ENCODE data around the gene PDXK. TPM values are rescaled to one million over a fixed set of nuclear protein-coding genes. Genes with fewer than 3 reads are reported as not detected.

Gene PDXK
- total RNA-seq, 4 donors from 2014 or later: 45.0 to 66.0 (median 57.4) TPM

DNA sequence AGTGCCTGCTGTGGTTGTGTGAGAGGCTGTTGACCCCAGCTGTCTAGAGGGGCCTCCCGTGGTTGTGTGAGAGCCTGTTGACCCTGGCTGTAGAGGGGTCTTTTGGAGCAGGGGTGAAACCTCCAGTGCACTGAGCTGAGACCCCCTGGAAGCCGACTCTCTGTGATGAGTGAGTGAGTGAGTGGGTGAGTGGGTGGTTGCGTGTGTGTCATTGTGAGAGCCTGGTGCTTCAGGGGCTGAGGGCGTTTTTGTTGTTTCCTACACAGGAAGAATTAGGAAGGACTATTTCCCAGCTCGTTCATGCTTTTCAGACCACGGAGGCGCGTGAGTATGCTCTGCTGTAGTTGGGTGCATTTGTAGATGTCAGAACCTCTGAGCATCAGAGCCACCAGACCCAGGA, 73.5 kb downstream of the PDXK start:
- Histone ChIP-seq H3K36me3 (peaks cover 60% of the 10 kb centered on the region), H3K27me3 (no peaks in the 10 kb centered on the region), H3K4me1 (peaks cover 21% of the 10 kb centered on the region), H3K9me3 (no peaks in the 10 kb centered on the region), H3K27ac (no peak overlapping the region), H3K4me3 (no peak overlapping the region)
- TF ChIP-seq, protein P1, sequence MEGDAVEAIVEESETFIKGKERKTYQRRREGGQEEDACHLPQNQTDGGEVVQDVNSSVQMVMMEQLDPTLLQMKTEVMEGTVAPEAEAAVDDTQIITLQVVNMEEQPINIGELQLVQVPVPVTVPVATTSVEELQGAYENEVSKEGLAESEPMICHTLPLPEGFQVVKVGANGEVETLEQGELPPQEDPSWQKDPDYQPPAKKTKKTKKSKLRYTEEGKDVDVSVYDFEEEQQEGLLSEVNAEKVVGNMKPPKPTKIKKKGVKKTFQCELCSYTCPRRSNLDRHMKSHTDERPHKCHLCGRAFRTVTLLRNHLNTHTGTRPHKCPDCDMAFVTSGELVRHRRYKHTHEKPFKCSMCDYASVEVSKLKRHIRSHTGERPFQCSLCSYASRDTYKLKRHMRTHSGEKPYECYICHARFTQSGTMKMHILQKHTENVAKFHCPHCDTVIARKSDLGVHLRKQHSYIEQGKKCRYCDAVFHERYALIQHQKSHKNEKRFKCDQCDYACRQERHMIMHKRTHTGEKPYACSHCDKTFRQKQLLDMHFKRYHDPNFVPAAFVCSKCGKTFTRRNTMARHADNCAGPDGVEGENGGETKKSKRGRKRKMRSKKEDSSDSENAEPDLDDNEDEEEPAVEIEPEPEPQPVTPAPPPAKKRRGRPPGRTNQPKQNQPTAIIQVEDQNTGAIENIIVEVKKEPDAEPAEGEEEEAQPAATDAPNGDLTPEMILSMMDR (IDR thresholded peaks at IDR 0.05): no peak
- TF ChIP-seq POLR2AphosphoS5 (IDR thresholded peaks at IDR 0.05) (no peak), EP300 (IDR thresholded peaks at IDR 0.05) (no peak), POLR2A (IDR thresholded peaks at IDR 0.05) (no peak)
- WGBS: 93% methylated on average over 8 of the region's 8 CpGs
- DNase-seq (ENCODE audit: low spot score in 2 of 2): no peak

DNA sequence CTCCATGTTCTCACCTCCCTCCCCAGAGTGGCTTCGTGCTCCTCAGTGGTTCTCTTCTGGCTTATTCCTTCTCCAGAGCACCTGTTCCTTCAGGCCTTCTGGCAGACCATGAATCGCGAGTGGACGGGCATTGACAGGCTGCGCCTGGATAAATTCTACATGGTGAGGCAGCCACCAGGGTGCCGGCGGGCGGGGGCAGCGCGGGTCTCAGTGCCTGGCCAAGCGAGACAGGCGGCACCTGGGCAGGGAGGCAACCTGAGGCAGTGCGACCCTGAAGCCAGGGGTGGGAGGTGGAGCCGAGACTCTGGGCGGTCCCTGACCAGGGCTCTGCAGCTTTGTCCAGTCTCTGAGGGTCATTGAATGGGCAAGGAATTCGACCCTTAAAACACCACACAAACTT, 74.3 kb downstream of the PDXK start:
- no peak overlapping the region for H3K4me3 ChIP-seq
- WGBS: 97% methylated on average over 16 of the region's 16 CpGs
- H3K27me3 ChIP-seq: no peaks in the 10 kb centered on the region
- peaks cover 68% of the 10 kb centered on the region for H3K36me3 ChIP-seq
- no peak for TF ChIP-seq POLR2AphosphoS5 (IDR thresholded peaks at IDR 0.05)
- TF ChIP-seq, protein P1 (IDR thresholded peaks at IDR 0.05): no peak
- TF ChIP-seq EP300 (IDR thresholded peaks at IDR 0.05): no peak
- TF ChIP-seq POLR2A (IDR thresholded peaks at IDR 0.05): no peak
- H3K27ac ChIP-seq: no peak overlapping the region
- H3K9me3 ChIP-seq: no peaks in the 10 kb centered on the region
- peaks cover 21% of the 10 kb centered on the region for H3K4me1 ChIP-seq
- no peak for DNase-seq (ENCODE audit: low spot score in 2 of 2)

DNA sequence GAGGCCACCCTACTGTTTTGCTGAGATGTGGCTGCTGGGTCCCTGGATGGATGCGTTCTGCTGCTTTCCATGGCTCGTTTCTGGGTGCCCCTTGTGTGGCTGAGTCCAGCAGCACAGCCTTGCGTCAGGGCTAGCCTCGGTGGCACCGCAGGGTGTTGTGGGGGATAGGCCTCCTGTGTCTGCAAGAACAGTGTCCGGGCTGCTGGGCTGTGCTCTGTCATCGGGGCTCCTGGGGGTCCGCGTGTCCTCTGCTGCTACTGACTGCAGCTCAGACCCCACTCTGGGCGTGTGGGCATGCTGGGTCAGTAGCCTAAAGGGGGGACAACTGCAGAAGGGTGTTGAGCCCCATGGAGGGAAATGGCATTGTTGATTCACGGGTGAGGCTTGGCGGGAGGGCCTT, 75.4 kb downstream of the PDXK start:
- TF ChIP-seq, protein P1 (IDR thresholded peaks at IDR 0.05): no peak
- TF ChIP-seq POLR2A (IDR thresholded peaks at IDR 0.05) (no peak), EP300 (IDR thresholded peaks at IDR 0.05) (no peak), POLR2AphosphoS5 (IDR thresholded peaks at IDR 0.05) (no peak)
- H3K27me3 ChIP-seq: no peaks in the 10 kb centered on the region
- H3K27ac ChIP-seq: no peak overlapping the region
- H3K4me1 ChIP-seq: peaks cover 15% of the 10 kb centered on the region
- peaks cover 79% of the 10 kb centered on the region for H3K36me3 ChIP-seq
- WGBS: 86% methylated on average over 4 of the region's 12 CpGs
- H3K9me3 ChIP-seq: no peaks in the 10 kb centered on the region
- no peak for DNase-seq (ENCODE audit: low spot score in 2 of 2)
- no peak overlapping the region for H3K4me3 ChIP-seq

DNA sequence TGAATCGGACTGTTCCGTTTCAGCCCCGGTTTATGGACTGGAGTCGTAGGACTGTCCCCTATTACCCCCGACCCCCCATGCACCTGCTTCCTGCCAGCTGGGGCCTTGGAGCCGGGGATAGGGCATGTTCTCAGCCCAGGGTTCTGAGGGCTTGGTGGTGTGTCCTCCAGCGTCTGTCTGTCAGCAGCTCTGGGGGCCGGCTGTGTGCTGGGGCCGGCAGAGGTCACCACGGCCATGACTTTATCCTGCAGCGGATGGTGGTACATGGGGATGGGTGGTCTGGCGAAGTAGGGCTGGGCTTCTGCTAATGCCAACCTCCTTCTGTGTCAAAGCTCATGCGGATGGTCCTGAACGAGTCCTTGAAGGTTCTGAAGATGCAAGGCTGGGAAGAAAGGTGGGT, 75.9 kb downstream of the PDXK start:
- WGBS: 86% methylated on average over 6 of the region's 14 CpGs
- Histone ChIP-seq H3K9me3 (no peaks in the 10 kb centered on the region), H3K4me1 (peaks cover 13% of the 10 kb centered on the region), H3K27me3 (no peaks in the 10 kb centered on the region), H3K36me3 (peaks cover 84% of the 10 kb centered on the region), H3K4me3 (no peak overlapping the region), H3K27ac (no peak overlapping the region)
- TF ChIP-seq, protein P1 (IDR thresholded peaks at IDR 0.05): no peak
- TF ChIP-seq POLR2A (IDR thresholded peaks at IDR 0.05) (no peak), POLR2AphosphoS5 (IDR thresholded peaks at IDR 0.05) (no peak), EP300 (IDR thresholded peaks at IDR 0.05) (no peak)
- no peak for DNase-seq (ENCODE audit: low spot score in 2 of 2)

DNA sequence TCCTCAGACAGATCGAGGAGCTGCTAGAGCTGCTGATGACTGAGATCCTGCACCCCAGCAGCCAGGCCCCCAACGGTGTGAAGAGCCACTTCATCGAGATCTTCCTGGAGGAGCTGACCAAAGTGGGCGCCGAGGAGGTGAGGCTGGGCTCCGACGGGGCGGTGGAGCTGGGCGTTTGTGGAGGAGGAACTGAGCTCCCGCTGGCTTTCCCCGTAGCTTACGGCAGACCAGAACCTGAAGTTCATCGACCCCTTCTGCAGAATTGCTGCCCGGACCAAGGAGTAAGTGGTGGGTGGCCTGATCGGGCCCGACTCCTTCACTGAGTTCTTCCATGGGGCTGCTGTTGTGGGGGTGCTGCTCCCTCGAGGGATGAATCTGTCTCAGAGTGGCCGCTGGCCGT, 78.5 kb downstream of the PDXK start:
- WGBS: 100% methylated on average over 3 of the region's 19 CpGs
- Histone ChIP-seq H3K4me3 (no peak overlapping the region), H3K27me3 (no peaks in the 10 kb centered on the region), H3K9me3 (no peaks in the 10 kb centered on the region), H3K36me3 (peaks cover 100% of the 10 kb centered on the region), H3K27ac (no peak overlapping the region), H3K4me1 (no peaks in the 10 kb centered on the region)
- TF ChIP-seq EP300 (IDR thresholded peaks at IDR 0.05): no peak
- no peak for TF ChIP-seq POLR2AphosphoS5 (IDR thresholded peaks at IDR 0.05)
- no peak for TF ChIP-seq POLR2A (IDR thresholded peaks at IDR 0.05)
- TF ChIP-seq, protein P1 (IDR thresholded peaks at IDR 0.05): no peak
- DNase-seq (ENCODE audit: low spot score in 2 of 2): no peak
